ENCODE results near the gene MRPL14. TPM values are rescaled to one million over a fixed set of nuclear protein-coding genes. Genes with fewer than 3 reads are reported as not detected.

The MRPL14 gene
- total RNA-seq, 1 experiment from 2014 or later, result 69.6 TPM

- intact Hi-C loops (cut with micrococcal nuclease), result no loop called here
- H3K4me1 ChIP-seq (ENCODE audit: control insufficient read depth in 1 of 2, insufficient read depth in 2 of 2, low read length in 2 of 2), result peaks cover 12 to 27% of the 10 kb centered on the region in 2 experiments; a peak in 3 of 4 replicates
- no peak overlapping the region for H2AFZ ChIP-seq (ENCODE audit: low read depth, low read length, poor library complexity, severe bottlenecking)
- no TSS peak for BruUV-seq (replicated peaks)
- no peaks in the 10 kb centered on the region for H3K9me2 ChIP-seq (ENCODE audit: insufficient read depth)
- no peak overlapping the region for H3K27ac ChIP-seq (ENCODE audit: low read depth, low read length)
- ChIA-PET POLR2A (interaction anchor here (1.5 kb wide), 1 partner anchor 91 kb away, joined by 5 read pairs; the partner anchor contains the start of gene SLC29A1), CTCF (no interaction called here), RAD21 (ENCODE audit: low non-redundant PET in 1 of 2, low total read pairs in 2 of 2, uncharacterized antibody in 2 of 2, unreplicated experiment in 2 of 2) (no interaction called here)
- no peak overlapping the region for H3K9ac ChIP-seq (ENCODE audit: low read length)
- peaks cover 0 to 2% of the 10 kb centered on the region in 2 experiments; a peak in 2 of 4 replicates for H3K36me3 ChIP-seq (ENCODE audit: control insufficient read depth in 1 of 2, insufficient read depth in 2 of 2, low read length in 2 of 2)
- TF ChIP-seq SP1 (IDR thresholded peaks at IDR 0.05; ENCODE audit: low read depth) (no peak), ATF3 (IDR thresholded peaks at IDR 0.05) (no peak), POLR2AphosphoS5 (IDR thresholded peaks at IDR 0.05; ENCODE audit: low read depth, low read length) (no peak), POLR2A (IDR thresholded peaks at IDR 0.05; ENCODE audit: borderline replicate concordance, extremely low read depth, insufficient read depth, insufficient read length) (no peak), ZNF274 (IDR thresholded peaks at IDR 0.05; ENCODE audit: low read depth, low read length) (no peak), SRF (IDR thresholded peaks at IDR 0.05; ENCODE audit: low read depth) (no peak), EZH2 (IDR thresholded peaks at IDR 0.05) (no peak), EZH2phosphoT487 (IDR thresholded peaks at IDR 0.05; ENCODE audit: borderline replicate concordance) (no peak)
- DNase-seq (ENCODE audit: low read depth, low spot score), result no peak
- H3K27me3 ChIP-seq (ENCODE audit: insufficient read depth, low read length), result no peaks in the 10 kb centered on the region
- peaks cover 33% of the 10 kb centered on the region for H3K79me2 ChIP-seq (ENCODE audit: insufficient read depth, low read length)
- H3K4me2 ChIP-seq (ENCODE audit: low read length), result no peak overlapping the region
- no peak for ATAC-seq
- H3K9me3 ChIP-seq (ENCODE audit: control insufficient read depth in 1 of 2, insufficient read depth in 1 of 2, low read depth in 1 of 2, low read length in 2 of 2), result no peaks in the 10 kb centered on the region
- H3K4me3 ChIP-seq (replicated peaks in 1 of 2; ENCODE audit: low read depth in 1 of 2, low read length in 2 of 2), result no peak overlapping the region
- H4K20me1 ChIP-seq (ENCODE audit: insufficient read depth), result no peaks in the 10 kb centered on the region
Observed at GRCh38 chr6:44131892-44132291, 4.6 kb upstream of the MRPL14 start.

GRCh38 chr6:44129841-44130322, 2.6 kb upstream of the MRPL14 start:
- Histone ChIP-seq H3K79me2 (ENCODE audit: insufficient read depth, low read length) (peaks cover 53% of the 10 kb centered on the region), H3K9ac (ENCODE audit: low read length) (no peak overlapping the region), H3K27me3 (ENCODE audit: insufficient read depth, low read length) (no peaks in the 10 kb centered on the region), H2AFZ (ENCODE audit: low read depth, low read length, poor library complexity, severe bottlenecking) (no peak overlapping the region), H3K9me2 (ENCODE audit: insufficient read depth) (no peaks in the 10 kb centered on the region), H3K27ac (ENCODE audit: low read depth, low read length) (no peak overlapping the region), H3K4me3 (replicated peaks in 1 of 2; ENCODE audit: low read depth in 1 of 2, low read length in 2 of 2) (no peak overlapping the region), H3K9me3 (ENCODE audit: control insufficient read depth in 1 of 2, insufficient read depth in 1 of 2, low read depth in 1 of 2, low read length in 2 of 2) (no peaks in the 10 kb centered on the region), H3K36me3 (ENCODE audit: control insufficient read depth in 1 of 2, insufficient read depth in 2 of 2, low read length in 2 of 2) (peaks cover 1 to 4% of the 10 kb centered on the region in 2 experiments; a peak in 2 of 4 replicates), H3K4me1 (ENCODE audit: control insufficient read depth in 1 of 2, insufficient read depth in 2 of 2, low read length in 2 of 2) (peaks cover 17 to 39% of the 10 kb centered on the region in 2 experiments; a peak in 3 of 4 replicates), H3K4me2 (ENCODE audit: low read length) (no peak overlapping the region), H4K20me1 (ENCODE audit: insufficient read depth) (peaks cover 4% of the 10 kb centered on the region)
- TF ChIP-seq EGR1 (IDR thresholded peaks at IDR 0.05; ENCODE audit: low read depth) (no peak), TCF7L2 (IDR thresholded peaks at IDR 0.05; ENCODE audit: borderline replicate concordance, extremely low read depth, insufficient read depth, insufficient read length) (no peak), EZH2phosphoT487 (IDR thresholded peaks at IDR 0.05; ENCODE audit: borderline replicate concordance) (no peak), CBX3 (IDR thresholded peaks at IDR 0.05; ENCODE audit: low read depth) (no peak), SRF (IDR thresholded peaks at IDR 0.05; ENCODE audit: low read depth) (no peak), REST (IDR thresholded peaks at IDR 0.05; ENCODE audit: low read depth) (no peak)
- ChIA-PET POLR2A (no interaction called here), RAD21 (ENCODE audit: low non-redundant PET in 1 of 2, low total read pairs in 2 of 2, uncharacterized antibody in 2 of 2, unreplicated experiment in 2 of 2) (no interaction called here), CTCF (interaction anchor here (1.7 kb wide), 1 partner anchor 43 kb away, joined by 4 read pairs; no protein-coding TSS in a partner anchor)
- intact Hi-C loops (cut with micrococcal nuclease), result no loop called here
- no peak for ATAC-seq
- no peak for DNase-seq (ENCODE audit: low read depth, low spot score)
- no TSS peak for BruUV-seq (replicated peaks)

All from HCT116 (cell line).